GM12865 (cell line): ENCODE measurements around the gene ADCY4.

Experiments used
- DNase-seq: peaks from one replicate; pipeline ENCODE4 v3.0.0; 2010; ENCODE audit warnings: low read depth
- H3K4me3 ChIP-seq: 2 replicates; pipeline ENCODE4 v1.5.1; 2011; ENCODE audit warnings: mild to moderate bottlenecking, low read depth, low read length, control low read depth
- CTCF ChIP-seq: IDR thresholded peaks from 2 replicates; pipeline ENCODE4 v1.5.1; 2011; ENCODE audit warnings: low read length, control low read depth, low read depth, inconsistent platforms; ENCODE audit not compliant: insufficient read depth; ENCODE audit errors: missing control alignments

ADCY4 gene

GRCh38 chr14:24348186-24348585 is 13.3 kb upstream of the ADCY4 start:
- DNase-seq, result no peak
- no peak for TF ChIP-seq CTCF

GRCh38 chr14:24347134-24347533 is 12.3 kb upstream of the ADCY4 start:
- no peak for TF ChIP-seq CTCF
- no peak for DNase-seq

More at GRCh38 chr14:24348186-24348585, 13.3 kb upstream of the ADCY4 start:
- no peak overlapping the region for H3K4me3 ChIP-seq

GRCh38 chr14:24343795-24344660 is 9.2 kb upstream of the ADCY4 start:
- no peak overlapping the region for H3K4me3 ChIP-seq
- TF ChIP-seq CTCF, result no peak
- DNase-seq, result no peak

More at GRCh38 chr14:24347134-24347533, 12.3 kb upstream of the ADCY4 start:
- no peak overlapping the region for H3K4me3 ChIP-seq

GRCh38 chr14:24342889-24343288 is 8.0 kb upstream of the ADCY4 start:
- no peak overlapping the region for H3K4me3 ChIP-seq
- no peak for DNase-seq

GRCh38 chr14:24340606-24341005 is 5.7 kb upstream of the ADCY4 start:
- H3K4me3 ChIP-seq, result no peak overlapping the region
- no peak for TF ChIP-seq CTCF
- DNase-seq, result no peak

More at GRCh38 chr14:24342889-24343288, 8.0 kb upstream of the ADCY4 start:
- TF ChIP-seq CTCF, result no peak

GRCh38 chr14:24339284-24340151 is 4.6 kb upstream of the ADCY4 start, which contains the start of gene RIPK3:
RIPK3 (minus strand) TSS chr14:24339991; CDS start chr14:24339826, 165 bp downstream.
- TF ChIP-seq CTCF, result no peak
- peak; percentile 73 for DNase-seq
- peak within 1 kb of the TSS; percentile 84 for H3K4me3 ChIP-seq
